ENCODE results near the gene SLC30A10. TPM values are rescaled to one million over a fixed set of nuclear protein-coding genes. Genes with fewer than 3 reads are reported as not detected.
"Not testable (repeated sequence)": the region's sequence is repeated elsewhere in the genome, so short reads cannot be mapped to it uniquely, and the experiment has no call there.

SLC30A10 gene
- total RNA-seq, 1 donor from 2014 or later, result not detected

- intact Hi-C loops (cut with micrococcal nuclease), result no loop called here
Measured at GRCh38 chr1:219897914-219898313, 30.4 kb downstream of the SLC30A10 start.

- intact Hi-C loops (cut with micrococcal nuclease), result not testable (repeated sequence)
Measured at GRCh38 chr1:219892271-219892670, 36.1 kb downstream of the SLC30A10 start.

GRCh38 chr1:219891846-219892245, 36.5 kb downstream of the SLC30A10 start:
- intact Hi-C loops (cut with micrococcal nuclease), result not testable (repeated sequence)

- intact Hi-C loops (cut with micrococcal nuclease), result not testable (repeated sequence)
Measured at GRCh38 chr1:219888667-219889066, 39.7 kb downstream of the SLC30A10 start.

- intact Hi-C loops (cut with micrococcal nuclease), result no loop called here
Measured at GRCh38 chr1:219885680-219886079, 42.7 kb downstream of the SLC30A10 start.

GRCh38 chr1:219883400-219884332, 44.7 kb downstream of the SLC30A10 start:
- intact Hi-C loops (cut with micrococcal nuclease), result no loop called here

GRCh38 chr1:219882755-219883154, 45.6 kb downstream of the SLC30A10 start:
- intact Hi-C loops (cut with micrococcal nuclease), result no loop called here

GRCh38 chr1:219882096-219882495, 46.3 kb downstream of the SLC30A10 start:
- intact Hi-C loops (cut with micrococcal nuclease), result no loop called here

- intact Hi-C loops (cut with micrococcal nuclease), result no loop called here
Measured at GRCh38 chr1:219880765-219881457, 47.4 kb downstream of the SLC30A10 start.

GRCh38 chr1:219876798-219877209, 51.6 kb downstream of the SLC30A10 start:
- intact Hi-C loops (cut with micrococcal nuclease), result no loop called here

GRCh38 chr1:219875860-219876259, 52.5 kb downstream of the SLC30A10 start:
- intact Hi-C loops (cut with micrococcal nuclease), result no loop called here

- intact Hi-C loops (cut with micrococcal nuclease), result not testable (repeated sequence)
Measured at GRCh38 chr1:219872538-219872937, 55.8 kb downstream of the SLC30A10 start.

GRCh38 chr1:219871427-219872057, 56.8 kb downstream of the SLC30A10 start:
- intact Hi-C loops (cut with micrococcal nuclease), result no loop called here

- intact Hi-C loops (cut with micrococcal nuclease), result not testable (repeated sequence)
Measured at GRCh38 chr1:219868615-219869014, 59.7 kb downstream of the SLC30A10 start.

Other genes starting within 250 kb of the SLC30A10 start
- 110 and 122 TPM in 2 replicates for gene EPRS1, start 117.9 kb upstream of the SLC30A10 start, total RNA-seq
- gene BPNT1, start 161.2 kb upstream of the SLC30A10 start, total RNA-seq, result 21.5 and 25.1 TPM in 2 replicates
- 51.2 and 53.4 TPM in 2 replicates for gene IARS2, start 165.6 kb upstream of the SLC30A10 start, total RNA-seq

Data from T-helper 1 cell treated with Interleukin-12 subunit alpha and Interleukin-12 subunit beta and Interleukin-4 antibody, amounts not matched to agents 30 ng/mL and 1 ng/mL, for 36 hours (primary cell).